Thoracic aorta endothelial cell (primary cell): ENCODE data around the gene AKR1C4. TPM values are rescaled to one million over a fixed set of nuclear protein-coding genes. Genes with fewer than 3 reads are reported as not detected.

Experiments
- total RNA-seq: library from RNA; depleted of rRNA; stranded (reverse); fragments of >200 nt; gene quantifications from 2 replicates; pipeline ENCODE4 v1.2.3, GENCODE V29; 2012

AKR1C4 gene
- total RNA-seq: not detected in 2 replicates

DNA sequence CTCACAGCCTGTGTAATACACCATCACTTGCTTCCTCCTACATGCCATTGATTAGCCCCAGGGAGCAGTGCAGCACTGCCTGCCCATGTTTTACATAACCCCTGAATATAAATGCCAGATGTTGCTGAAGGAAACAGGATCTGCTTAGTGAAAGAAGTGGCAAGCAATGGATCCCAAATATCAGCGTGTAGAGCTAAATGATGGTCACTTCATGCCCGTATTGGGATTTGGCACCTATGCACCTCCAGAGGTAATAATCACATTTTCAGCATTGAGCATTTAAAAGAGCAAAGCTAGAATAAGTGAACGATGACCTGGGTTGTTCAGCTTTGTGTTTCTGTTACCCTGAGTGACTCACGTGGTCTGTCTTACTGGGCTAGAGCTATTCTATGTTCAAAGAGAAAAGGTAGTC is at the start of gene AKR1C4:
Gene AKR1C4 (plus strand): TSS at position 136 of the 412 bp plus-strand sequence. CDS start 31 bp downstream, at position 167.

DNA sequence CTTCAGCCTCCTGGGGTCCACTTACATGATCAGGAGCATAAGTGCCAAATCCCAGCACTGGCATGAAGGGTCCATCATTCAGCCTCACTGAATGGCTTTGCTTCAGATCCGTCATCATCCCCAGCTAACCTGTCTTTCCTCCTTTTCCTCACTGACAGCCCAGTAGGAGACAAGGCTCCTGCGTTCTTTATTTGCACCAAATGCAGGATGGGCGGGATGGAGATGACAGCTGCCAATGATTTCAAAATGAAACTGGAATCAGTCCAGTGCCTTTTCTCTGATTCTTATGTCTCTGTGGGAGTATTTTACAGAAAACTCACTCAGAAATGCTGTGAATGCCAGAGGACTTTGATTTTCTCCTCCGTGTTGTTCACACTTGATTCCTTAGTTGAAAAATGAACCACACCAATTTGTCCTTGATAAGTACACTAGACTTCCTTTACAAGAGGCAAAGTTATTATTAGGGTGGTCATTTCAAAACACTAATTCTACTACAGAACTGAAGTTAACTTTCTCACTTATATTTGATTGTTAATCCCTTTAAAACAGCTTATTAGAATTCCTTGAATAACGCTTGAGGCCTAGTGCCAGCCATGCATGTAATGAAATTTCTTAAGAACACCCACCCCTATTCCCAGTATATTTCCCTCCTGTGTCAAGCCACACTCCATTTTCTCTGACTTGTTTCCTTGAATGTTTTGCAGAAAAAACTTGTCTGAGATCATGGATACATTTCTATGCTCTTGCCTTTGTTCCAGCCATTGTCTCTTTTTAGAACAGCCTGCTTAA is 11.5 kb upstream of the AKR1C4 start, which contains the start of gene AKR1C8:
Gene AKR1C8 (minus strand): TSS at position 164 of the 789 bp plus-strand sequence. CDS start 46 bp downstream, at position 118.

Other genes with a start within 250 kb of the AKR1C4 start
- 1.1 and 7.2 TPM in 2 replicates for gene AKR1C1, start 233.4 kb upstream of the AKR1C4 start, total RNA-seq
- gene AKR1C2, start 193.0 kb upstream of the AKR1C4 start, total RNA-seq: 2.0 and 2.2 TPM in 2 replicates
- gene AKR1C3, start 102.4 kb upstream of the AKR1C4 start, total RNA-seq: 98.7 and 144 TPM in 2 replicates
- gene AKR1C8, start 11.7 kb upstream of the AKR1C4 start, total RNA-seq: not detected in 2 replicates
- not detected in 2 replicates for gene UCN3, start 168.1 kb downstream of the AKR1C4 start, total RNA-seq
- gene TUBAL3, start 208.0 kb downstream of the AKR1C4 start, total RNA-seq: 0.57 and 0.66 TPM in 2 replicates
- 47.5 and 60.5 TPM in 2 replicates for gene NET1, start 215.7 kb downstream of the AKR1C4 start, total RNA-seq